SK-N-SH (cell line): ENCODE results near the gene GPR15LG. TPM values are rescaled to one million over a fixed set of nuclear protein-coding genes. Genes with fewer than 3 reads are reported as not detected.
"Not testable (repeated sequence)": the region's sequence is repeated elsewhere in the genome, so short reads cannot be mapped to it uniquely, and the experiment has no call there.

Experiments used
- CTCF ChIA-PET: fragments of 300-600, 350-600 bp; formaldehyde crosslinking; extraction: SDS; loops from one replicate; lab custom pipeline; 2021; lab: Yijun Ruan, JAX
- POLR2A ChIA-PET: fragments of 350-600 bp; sonication (Branson Sonifier 250); formaldehyde crosslinking; extraction: SDS; loops from one replicate; lab custom pipeline; 2020; ENCODE audit warnings: antibody characterized with exemption, inconsistent platforms; lab: Yijun Ruan, JAX
- DNase-seq: peaks from one replicate; pipeline ENCODE4 v3.0.0; 2012
- H2AFZ ChIP-seq: fragments of 200-600 bp; sonication (generic); 2 replicates; pipeline ENCODE4 v1.8.1; 2016; ENCODE audit warnings: antibody characterized with exemption, mild to moderate bottlenecking, low read depth
- H3F3A ChIP-seq: fragments of 200-600 bp; sonication (generic); replicated peaks from 2 replicates; pipeline ENCODE3; 2016; ENCODE audit warnings: antibody characterized with exemption, mild to moderate bottlenecking; ENCODE audit not compliant: insufficient read depth
- H3K27ac ChIP-seq, 2 experiments: fragments of 200-500 bp in 1 of 2; fragments of 200-600 bp in 1 of 2; sonication (Bioruptor generic) in 1 of 2; sonication (generic), shearing (Covaris generic) in 1 of 2; 2 replicates each; pipeline versions ENCODE4 v1.5.1 to v1.6.1; 2014 to 2016; ENCODE audit warnings: low read depth in 2 of 2, inconsistent platforms in 1 of 2, low read length in 1 of 2, mild to moderate bottlenecking in 1 of 2, mixed read lengths in 1 of 2
- H3K27me3 ChIP-seq: fragments of 200-600 bp; sonication (generic), shearing (Covaris generic); 2 replicates; pipeline ENCODE4 v1.6.1; 2016; ENCODE audit warnings: mixed run types; ENCODE audit not compliant: insufficient read depth
- H3K36me3 ChIP-seq, 2 experiments: fragments of 200-500 bp in 1 of 2; fragments of 200-600 bp in 1 of 2; sonication (Bioruptor generic) in 1 of 2; sonication (generic) in 1 of 2; replicated peaks in 1 of 2; 2 replicates each; pipeline versions ENCODE3 to v1.5.1; 2014 to 2016; ENCODE audit warnings: low read length in 1 of 2, mild to moderate bottlenecking in 1 of 2; ENCODE audit not compliant: insufficient read depth in 2 of 2, control insufficient read depth in 1 of 2
- H3K4me1 ChIP-seq, 2 experiments: fragments of 200-500 bp in 1 of 2; fragments of 200-600 bp in 1 of 2; sonication (Bioruptor generic) in 1 of 2; sonication (generic), shearing (Covaris generic) in 1 of 2; 2 replicates each; pipeline versions ENCODE4 v1.5.1 to v1.6.1; 2014 to 2016; ENCODE audit warnings: low read depth in 1 of 2, low read length in 1 of 2, mixed run types in 1 of 2; ENCODE audit not compliant: insufficient read depth in 2 of 2, control insufficient read depth in 1 of 2
- H3K4me2 ChIP-seq: fragments of 200-600 bp; sonication (generic), shearing (Covaris generic); 2 replicates; pipeline ENCODE4 v1.6.1; 2017; ENCODE audit warnings: mixed run types
- H3K4me3 ChIP-seq, 2 experiments: fragments of 200-500 bp in 1 of 2; fragments of 200-600 bp in 1 of 2; sonication (Bioruptor generic) in 1 of 2; sonication (generic), shearing (Covaris generic) in 1 of 2; 2 replicates each; pipeline versions ENCODE4 v1.5.1 to v1.8.1; 2014 to 2016; ENCODE audit warnings: low read depth in 2 of 2, inconsistent platforms in 1 of 2, low read length in 1 of 2, mild to moderate bottlenecking in 1 of 2, mixed read lengths in 1 of 2, moderate library complexity in 1 of 2
- H3K79me2 ChIP-seq: fragments of 200-600 bp; sonication (generic); 2 replicates; pipeline ENCODE4 v1.8.1; 2017; ENCODE audit warnings: mild to moderate bottlenecking; ENCODE audit not compliant: insufficient read depth
- H3K9ac ChIP-seq: fragments of 200-600 bp; sonication (generic); 2 replicates; pipeline ENCODE4 v1.6.1; 2017; ENCODE audit warnings: mixed run types
- H3K9me2 ChIP-seq: fragments of 200-600 bp; sonication (generic); 2 replicates; pipeline ENCODE4 v1.6.1; 2017; ENCODE audit warnings: mixed run types
- H3K9me3 ChIP-seq: fragments of 200-600 bp; sonication (generic); 2 replicates; pipeline ENCODE4 v1.6.1; 2017; ENCODE audit warnings: mixed run types, mild to moderate bottlenecking, moderate library complexity
- H4K20me1 ChIP-seq: fragments of 200-600 bp; sonication (generic); 2 replicates; pipeline ENCODE4 v1.6.1; 2017; ENCODE audit warnings: mild to moderate bottlenecking, mixed run types; ENCODE audit not compliant: insufficient read depth
- CTCF ChIP-seq: fragments of 200-600 bp; sonication (generic); IDR thresholded peaks from 2 replicates; pipeline ENCODE4 v1.6.1; 2017; ENCODE audit warnings: antibody characterized with exemption, mild to moderate bottlenecking, moderate library complexity
- EZH2phosphoT487 ChIP-seq: fragments of 200-600 bp; sonication (generic); IDR thresholded peaks from 2 replicates; pipeline ENCODE4 v1.6.1; 2017; ENCODE audit warnings: low read depth, mixed run types, mild to moderate bottlenecking, antibody characterized with exemption, moderate library complexity, borderline replicate concordance
- GATA2 ChIP-seq: sonication (generic); formaldehyde crosslinking; IDR thresholded peaks from 2 replicates; pipeline ENCODE4 v1.5.0; 2020; ENCODE audit warnings: mild to moderate bottlenecking, missing genetic modification reagents
- MXI1 ChIP-seq: IDR thresholded peaks from 2 replicates; pipeline ENCODE4 v1.6.1; 2012; ENCODE audit warnings: mild to moderate bottlenecking, low read depth, low read length, improper control_type of control experiment
- TEAD4 ChIP-seq: IDR thresholded peaks from 2 replicates; pipeline ENCODE4 v1.4.0; 2012; ENCODE audit warnings: mild to moderate bottlenecking, borderline replicate concordance; ENCODE audit not compliant: insufficient read depth
- WGBS: methylation state at CpG from one replicate; pipeline ENCODE4 v1.1.6; 2017; ENCODE audit warnings: low lambda C conversion rate; 5-methylcytosine and 5-hydroxymethylcytosine counted together
- polyA plus RNA-seq, 3 experiments: library from polyadenylated mRNA; depleted of rRNA; stranded (reverse); fragments of >200 nt; gene quantifications; 2 replicates each; pipeline ENCODE4 v1.2.3, GENCODE V29; 2012
- TF ChIP-seq, protein P1 (sequence below): IDR thresholded peaks from 2 replicates; pipeline ENCODE4 v1.4.0; 2012; ENCODE audit warnings: low read depth, borderline replicate concordance

Gene GPR15LG
- polyA plus RNA-seq, 1 of the 3 experiments (the other 2 are of a cell fraction) = not detected

DNA sequence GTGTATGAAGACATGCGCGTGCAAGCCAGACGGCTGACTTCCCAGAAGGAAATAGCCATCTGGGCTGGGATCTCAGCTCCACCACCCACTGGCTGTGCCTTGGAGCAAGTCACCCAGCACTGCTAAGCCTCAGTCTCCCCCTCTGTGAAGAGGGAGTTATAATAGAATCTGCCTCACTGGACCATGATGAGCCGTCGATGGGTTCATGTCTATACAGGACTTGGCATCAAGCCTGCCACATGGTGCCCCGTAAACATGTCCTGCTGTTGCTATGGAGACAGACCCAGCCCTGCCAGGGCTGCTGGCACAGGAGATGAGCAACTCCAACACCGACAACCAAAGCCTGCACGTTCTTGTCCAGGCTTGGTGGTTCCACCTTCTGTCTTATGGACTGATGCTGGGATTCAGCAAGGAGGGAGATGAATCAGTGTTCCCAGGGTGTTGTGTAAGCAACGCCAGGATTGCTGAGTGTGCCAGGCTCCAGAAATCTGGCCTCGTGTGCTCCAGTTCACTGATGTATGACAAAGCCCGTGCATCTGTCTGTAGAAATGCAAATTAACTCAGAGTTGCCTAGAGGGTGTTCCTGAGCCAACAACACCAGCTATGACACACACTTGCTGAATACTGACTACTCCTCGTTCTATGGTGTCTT is 5.6 kb downstream of the GPR15LG start:
- Histone ChIP-seq H3K27me3 (no peaks in the 10 kb centered on the region), H2AFZ (no peak overlapping the region), H3K9ac (no peak overlapping the region), H3K27ac (no peak overlapping the region; a peak in 1 of 4 replicates), H3K4me3 (no peak overlapping the region), H3K79me2 (no peaks in the 10 kb centered on the region), H3K4me1 (peaks cover 0 to 8% of the 10 kb centered on the region in 2 experiments; a peak in 1 of 4 replicates), H3K9me2 (no peaks in the 10 kb centered on the region), H4K20me1 (no peaks in the 10 kb centered on the region), H3K36me3 (no peaks in the 10 kb centered on the region), H3K4me2 (no peak overlapping the region), H3K9me3 (no peaks in the 10 kb centered on the region), H3F3A (no peaks in the 10 kb centered on the region)
- peak; percentile 74 for DNase-seq
- TF ChIP-seq MXI1 (peak; percentile 38; the same call in 1 of the 2 replicates), EZH2phosphoT487 (no peak), CTCF (no peak)
- TF ChIP-seq, protein P1, sequence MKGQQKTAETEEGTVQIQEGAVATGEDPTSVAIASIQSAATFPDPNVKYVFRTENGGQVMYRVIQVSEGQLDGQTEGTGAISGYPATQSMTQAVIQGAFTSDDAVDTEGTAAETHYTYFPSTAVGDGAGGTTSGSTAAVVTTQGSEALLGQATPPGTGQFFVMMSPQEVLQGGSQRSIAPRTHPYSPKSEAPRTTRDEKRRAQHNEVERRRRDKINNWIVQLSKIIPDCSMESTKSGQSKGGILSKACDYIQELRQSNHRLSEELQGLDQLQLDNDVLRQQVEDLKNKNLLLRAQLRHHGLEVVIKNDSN = no peak
- ChIA-PET POLR2A (no interaction called here), CTCF (no interaction called here)
- 44% methylated on average over 8 of the region's 12 CpGs for whole genome bisulfite sequencing

DNA sequence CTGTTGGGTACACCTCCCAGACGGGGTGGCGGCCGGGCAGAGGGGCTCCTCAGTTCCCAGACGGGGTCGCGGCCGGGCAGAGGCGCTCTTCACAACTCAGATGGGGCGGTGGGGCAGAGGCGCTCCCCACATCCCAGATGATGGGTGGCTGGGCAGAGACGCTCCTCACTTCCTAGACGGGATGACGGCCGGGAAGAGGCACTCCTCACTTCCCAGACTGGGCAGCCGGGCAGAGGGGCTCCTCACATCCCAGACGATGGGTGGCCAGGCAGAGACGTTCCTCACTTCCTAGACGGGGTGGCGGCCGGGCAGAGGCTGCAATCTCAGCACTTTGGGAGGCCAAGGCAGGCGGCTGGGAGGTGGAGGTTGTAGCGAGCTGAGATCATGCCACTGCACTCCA is 6.8 kb downstream of the GPR15LG start:
- H3K4me2 ChIP-seq, H2AFZ ChIP-seq, H3K9me3 ChIP-seq, H3K27ac ChIP-seq, H4K20me1 ChIP-seq, H3F3A ChIP-seq, H3K4me1 ChIP-seq, DNase-seq, H3K27me3 ChIP-seq, H3K36me3 ChIP-seq, H3K79me2 ChIP-seq, H3K9ac ChIP-seq, CTCF ChIA-PET, H3K9me2 ChIP-seq, POLR2A ChIA-PET, H3K4me3 ChIP-seq: not testable (repeated sequence)
- 86% methylated on average over 10 of the region's 22 CpGs for WGBS

DNA sequence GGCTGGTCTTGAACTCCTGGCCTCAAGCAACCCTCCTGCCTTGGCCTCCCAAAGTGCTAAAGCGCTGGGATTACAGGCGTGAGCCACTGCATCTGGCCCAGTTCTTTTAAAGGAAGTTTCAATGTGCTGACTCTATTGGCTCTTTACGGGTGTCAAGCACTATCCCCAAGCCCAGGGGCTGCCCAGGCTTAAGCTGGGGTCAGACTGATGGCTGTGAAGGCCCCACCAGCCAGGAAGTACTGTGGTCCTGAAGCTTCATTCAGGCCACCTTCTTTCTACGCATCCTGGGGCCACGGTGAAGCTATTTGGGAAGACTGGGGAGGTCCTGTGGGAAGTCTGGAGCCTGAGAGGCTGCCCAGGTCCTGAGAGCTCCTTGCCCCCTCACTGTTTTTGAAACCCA is 8.0 kb downstream of the GPR15LG start:
- Histone ChIP-seq H3K4me2 (no peak overlapping the region), H3F3A (no peaks in the 10 kb centered on the region), H3K27me3 (no peaks in the 10 kb centered on the region), H3K4me3 (no peak overlapping the region), H3K27ac (no peak overlapping the region), H4K20me1 (no peaks in the 10 kb centered on the region), H3K4me1 (peaks cover 0 to 10% of the 10 kb centered on the region in 2 experiments; a peak in 1 of 4 replicates), H3K9me3 (no peaks in the 10 kb centered on the region), H3K9me2 (no peaks in the 10 kb centered on the region), H3K36me3 (no peaks in the 10 kb centered on the region), H3K9ac (no peak overlapping the region), H2AFZ (no peak overlapping the region), H3K79me2 (no peaks in the 10 kb centered on the region)
- ChIA-PET CTCF (interaction anchor here (1.3 to 2.1 kb wide), 2 partner anchors 14 to 34 kb away, joined by 3 to 5 read pairs; no protein-coding TSS in a partner anchor), POLR2A (no interaction called here)
- DNase-seq = no peak
- TF ChIP-seq GATA2 (CRISPR knock-in tag) (no peak), TEAD4 (no peak)
- 73% methylated on average over 5 of the region's 5 CpGs for WGBS
